ENCODE measurements around the gene DUSP23.

DNA sequence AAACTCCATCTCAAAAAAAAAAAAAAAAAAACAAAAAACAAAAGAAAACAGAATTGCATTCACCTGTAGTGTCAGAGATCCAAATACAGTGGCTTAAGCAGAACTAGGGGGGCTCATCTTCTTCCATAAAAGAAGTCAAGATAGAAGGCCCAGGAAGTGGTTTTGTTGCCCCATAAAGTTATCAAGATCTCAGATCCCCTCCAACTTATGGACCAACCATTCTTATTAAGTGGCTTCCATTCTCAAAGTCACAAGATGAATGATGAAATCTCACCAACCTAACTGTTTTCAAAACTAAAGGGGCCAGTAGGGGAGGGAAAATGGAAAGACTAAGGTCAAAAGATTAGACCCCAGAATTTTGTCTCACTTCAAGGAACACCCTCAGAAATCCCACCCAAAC is 30.1 kb upstream of the DUSP23 start:
- TF ChIP-seq POLR2A (IDR thresholded peaks at IDR 0.05; ENCODE audit: low read length) (no peak), GATA1 (IDR thresholded peaks at IDR 0.05; ENCODE audit: low read depth, low read length) (no peak)

All from erythroblast (primary cell).